Measurements from ENCODE around the gene PROSER2.

The PROSER2 gene

GRCh38 chr10:11877591-11877905 is 54.4 kb downstream of the PROSER2 start:
- Histone ChIP-seq H3K27me3 (ENCODE audit: control insufficient read depth, insufficient read depth, low read length) (no peaks in the 10 kb centered on the region), H3K4me1 (ENCODE audit: control insufficient read depth, insufficient read depth, low read length) (peaks cover 4% of the 10 kb centered on the region), H3K9ac (ENCODE audit: low read length) (no peak overlapping the region), H3K36me3 (ENCODE audit: control insufficient read depth, insufficient read depth, low read length) (no peaks in the 10 kb centered on the region), H3K4me3 (ENCODE audit: low read length) (no peak overlapping the region), H3K27ac (ENCODE audit: low read depth, low read length) (no peak overlapping the region)

GRCh38 chr10:11878776-11879175 is 55.6 kb downstream of the PROSER2 start:
- Histone ChIP-seq H3K27me3 (ENCODE audit: control insufficient read depth, insufficient read depth, low read length) (no peaks in the 10 kb centered on the region), H3K4me1 (ENCODE audit: control insufficient read depth, insufficient read depth, low read length) (peaks cover 4% of the 10 kb centered on the region), H3K9ac (ENCODE audit: low read length) (no peak overlapping the region), H3K36me3 (ENCODE audit: control insufficient read depth, insufficient read depth, low read length) (no peaks in the 10 kb centered on the region), H3K27ac (ENCODE audit: low read depth, low read length) (no peak overlapping the region), H3K4me3 (ENCODE audit: low read length) (no peak overlapping the region)

GRCh38 chr10:11879387-11880094 is 56.4 kb downstream of the PROSER2 start:
- no peak overlapping the region for H3K27ac ChIP-seq (ENCODE audit: low read depth, low read length)
- H3K4me1 ChIP-seq (ENCODE audit: control insufficient read depth, insufficient read depth, low read length), result peaks cover 4% of the 10 kb centered on the region

GRCh38 chr10:11880151-11881029 is 57.2 kb downstream of the PROSER2 start:
- Histone ChIP-seq H3K36me3 (ENCODE audit: control insufficient read depth, insufficient read depth, low read length) (no peaks in the 10 kb centered on the region), H3K4me1 (ENCODE audit: control insufficient read depth, insufficient read depth, low read length) (peaks cover 4% of the 10 kb centered on the region), H3K4me3 (ENCODE audit: low read length) (no peak overlapping the region), H3K9ac (ENCODE audit: low read length) (no peak overlapping the region), H3K27ac (ENCODE audit: low read depth, low read length) (no peak overlapping the region), H3K27me3 (ENCODE audit: control insufficient read depth, insufficient read depth, low read length) (no peaks in the 10 kb centered on the region)

More at GRCh38 chr10:11879387-11880094, 56.4 kb downstream of the PROSER2 start:
- H3K9ac ChIP-seq (ENCODE audit: low read length), result no peak overlapping the region
- no peak overlapping the region for H3K4me3 ChIP-seq (ENCODE audit: low read length)
- H3K27me3 ChIP-seq (ENCODE audit: control insufficient read depth, insufficient read depth, low read length), result no peaks in the 10 kb centered on the region
- no peaks in the 10 kb centered on the region for H3K36me3 ChIP-seq (ENCODE audit: control insufficient read depth, insufficient read depth, low read length)

GRCh38 chr10:11881030-11881476 is 57.9 kb downstream of the PROSER2 start:
- H3K4me1 ChIP-seq (ENCODE audit: control insufficient read depth, insufficient read depth, low read length), result peaks cover under 1% of the 10 kb centered on the region
- H3K27me3 ChIP-seq (ENCODE audit: control insufficient read depth, insufficient read depth, low read length), result no peaks in the 10 kb centered on the region
- no peak overlapping the region for H3K9ac ChIP-seq (ENCODE audit: low read length)
- H3K4me3 ChIP-seq (ENCODE audit: low read length), result no peak overlapping the region
- H3K36me3 ChIP-seq (ENCODE audit: control insufficient read depth, insufficient read depth, low read length), result no peaks in the 10 kb centered on the region
- H3K27ac ChIP-seq (ENCODE audit: low read depth, low read length), result no peak overlapping the region

- no peaks in the 10 kb centered on the region for H3K36me3 ChIP-seq (ENCODE audit: control insufficient read depth, insufficient read depth, low read length)
- H3K4me1 ChIP-seq (ENCODE audit: control insufficient read depth, insufficient read depth, low read length), result no peaks in the 10 kb centered on the region
- no peak overlapping the region for H3K27ac ChIP-seq (ENCODE audit: low read depth, low read length)
Observed at GRCh38 chr10:11881477-11882417, 58.6 kb downstream of the PROSER2 start.

GRCh38 chr10:11882646-11883375 is 59.7 kb downstream of the PROSER2 start:
- H3K27ac ChIP-seq (ENCODE audit: low read depth, low read length), result no peak overlapping the region
- H3K27me3 ChIP-seq (ENCODE audit: control insufficient read depth, insufficient read depth, low read length), result no peaks in the 10 kb centered on the region
- no peaks in the 10 kb centered on the region for H3K4me1 ChIP-seq (ENCODE audit: control insufficient read depth, insufficient read depth, low read length)
- no peak overlapping the region for H3K4me3 ChIP-seq (ENCODE audit: low read length)
- no peak overlapping the region for H3K9ac ChIP-seq (ENCODE audit: low read length)
- H3K36me3 ChIP-seq (ENCODE audit: control insufficient read depth, insufficient read depth, low read length), result no peaks in the 10 kb centered on the region

More at GRCh38 chr10:11881477-11882417, 58.6 kb downstream of the PROSER2 start:
- no peaks in the 10 kb centered on the region for H3K27me3 ChIP-seq (ENCODE audit: control insufficient read depth, insufficient read depth, low read length)
- H3K9ac ChIP-seq (ENCODE audit: low read length), result no peak overlapping the region
- no peak overlapping the region for H3K4me3 ChIP-seq (ENCODE audit: low read length)

GRCh38 chr10:11884706-11885423 is 61.7 kb downstream of the PROSER2 start:
- H3K36me3 ChIP-seq (ENCODE audit: control insufficient read depth, insufficient read depth, low read length), result no peaks in the 10 kb centered on the region
- no peak overlapping the region for H3K4me3 ChIP-seq (ENCODE audit: low read length)
- H3K27me3 ChIP-seq (ENCODE audit: control insufficient read depth, insufficient read depth, low read length), result no peaks in the 10 kb centered on the region
- H3K27ac ChIP-seq (ENCODE audit: low read depth, low read length), result no peak overlapping the region
- H3K4me1 ChIP-seq (ENCODE audit: control insufficient read depth, insufficient read depth, low read length), result no peaks in the 10 kb centered on the region
- H3K9ac ChIP-seq (ENCODE audit: low read length), result no peak overlapping the region

GRCh38 chr10:11885437-11886137 is 62.4 kb downstream of the PROSER2 start:
- H3K4me1 ChIP-seq (ENCODE audit: control insufficient read depth, insufficient read depth, low read length), result no peaks in the 10 kb centered on the region
- H3K9ac ChIP-seq (ENCODE audit: low read length), result no peak overlapping the region
- H3K4me3 ChIP-seq (ENCODE audit: low read length), result no peak overlapping the region
- H3K27me3 ChIP-seq (ENCODE audit: control insufficient read depth, insufficient read depth, low read length), result no peaks in the 10 kb centered on the region
- no peaks in the 10 kb centered on the region for H3K36me3 ChIP-seq (ENCODE audit: control insufficient read depth, insufficient read depth, low read length)
- no peak overlapping the region for H3K27ac ChIP-seq (ENCODE audit: low read depth, low read length)

GRCh38 chr10:11886138-11886474 is 63.0 kb downstream of the PROSER2 start:
- Histone ChIP-seq H3K27me3 (ENCODE audit: control insufficient read depth, insufficient read depth, low read length) (no peaks in the 10 kb centered on the region), H3K9ac (ENCODE audit: low read length) (no peak overlapping the region), H3K4me1 (ENCODE audit: control insufficient read depth, insufficient read depth, low read length) (no peaks in the 10 kb centered on the region), H3K27ac (ENCODE audit: low read depth, low read length) (no peak overlapping the region), H3K4me3 (ENCODE audit: low read length) (no peak overlapping the region), H3K36me3 (ENCODE audit: control insufficient read depth, insufficient read depth, low read length) (no peaks in the 10 kb centered on the region)

GRCh38 chr10:11886851-11887250 is 63.7 kb downstream of the PROSER2 start:
- H3K27ac ChIP-seq (ENCODE audit: low read depth, low read length), result no peak overlapping the region
- no peaks in the 10 kb centered on the region for H3K27me3 ChIP-seq (ENCODE audit: control insufficient read depth, insufficient read depth, low read length)
- H3K4me1 ChIP-seq (ENCODE audit: control insufficient read depth, insufficient read depth, low read length), result no peaks in the 10 kb centered on the region
- H3K4me3 ChIP-seq (ENCODE audit: low read length), result no peak overlapping the region
- no peaks in the 10 kb centered on the region for H3K36me3 ChIP-seq (ENCODE audit: control insufficient read depth, insufficient read depth, low read length)
- no peak overlapping the region for H3K9ac ChIP-seq (ENCODE audit: low read length)

All from rectal smooth muscle tissue (tissue), 1 donor.